ENCODE data around the gene FCN2. TPM values are rescaled to one million over a fixed set of nuclear protein-coding genes. Genes with fewer than 3 reads are reported as not detected.

The FCN2 gene
- total and polyA plus RNA-seq, 2 of the 4 experiments (the other 2 are of a cell fraction), result not detected

DNA sequence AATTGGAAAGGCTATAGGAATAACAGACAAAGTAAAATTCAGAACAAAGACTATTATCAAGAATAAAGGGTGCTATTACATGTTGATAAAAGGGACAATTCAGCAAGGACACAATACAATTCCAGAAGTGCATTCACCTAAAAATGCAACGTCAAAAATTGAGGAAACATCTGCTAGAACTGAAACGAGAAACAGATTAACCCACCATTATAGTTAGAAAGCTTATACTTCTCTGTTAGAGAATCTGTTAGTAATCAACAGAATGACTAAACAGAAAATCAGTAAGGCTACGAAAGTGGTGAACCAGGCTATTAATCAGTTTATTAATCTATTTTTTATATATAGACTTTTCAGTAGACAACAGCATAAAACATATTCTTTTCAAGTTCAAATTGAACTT is 22.3 kb downstream of the FCN2 start:
- H4K91ac ChIP-seq (ENCODE audit: insufficient read depth, low read depth, low read length), result no peak overlapping the region
- POLR2A ChIA-PET (ENCODE audit: unreplicated experiment), result no interaction called here
- DNase-seq (no peak), ATAC-seq (ENCODE audit: low read depth) (no peak)
- H3K9me1 ChIP-seq (ENCODE audit: insufficient read depth, low read length), result no peaks in the 10 kb centered on the region; the same call in 1 of the 2 replicates
- H3K36me3 ChIP-seq (ENCODE audit: control insufficient read depth, insufficient read depth, low read length), result no peaks in the 10 kb centered on the region
- H4K5ac ChIP-seq (ENCODE audit: low read depth, low read length), result no peak overlapping the region
- no TSS peak for BruUV-seq (replicated peaks)
- dilution Hi-C loops (cut with HindIII; ENCODE audit: low sequenced_read_pairs, unreplicated experiment), result no loop called here
- no peaks in the 10 kb centered on the region for H3K79me1 ChIP-seq (ENCODE audit: low read depth in 1 of 2, low read length in 2 of 2)
- no peak overlapping the region for H2AFZ ChIP-seq (replicated peaks; ENCODE audit: low read length, poor library complexity)
- TF ChIP-seq ELK1 (IDR thresholded peaks at IDR 0.05; ENCODE audit: borderline replicate concordance, low read depth, low read length) (no peak), MAFK (IDR thresholded peaks at IDR 0.05; ENCODE audit: low read depth, low read length) (no peak), SMC3 (IDR thresholded peaks at IDR 0.05; ENCODE audit: low read depth, low read length) (no peak), RAD21 (IDR thresholded peaks at IDR 0.05; ENCODE audit: low read length) (no peak), USF2 (IDR thresholded peaks at IDR 0.05; ENCODE audit: low read depth, low read length) (no peak), MXI1 (IDR thresholded peaks at IDR 0.05; ENCODE audit: borderline replicate concordance, low read depth, low read length) (no peak), POLR2A (IDR thresholded peaks at IDR 0.05; ENCODE audit: low read depth, low read length) (no peak), CEBPB (IDR thresholded peaks at IDR 0.05; ENCODE audit: low read depth, low read length) (no peak), FOS (IDR thresholded peaks at IDR 0.05; ENCODE audit: low read depth, low read length) (no peak), CHD1 (IDR thresholded peaks at IDR 0.05; ENCODE audit: low read depth, low read length) (no peak), BHLHE40 (IDR thresholded peaks at IDR 0.05; ENCODE audit: low read depth, low read length) (no peak)
- TF ChIP-seq, protein P1, sequence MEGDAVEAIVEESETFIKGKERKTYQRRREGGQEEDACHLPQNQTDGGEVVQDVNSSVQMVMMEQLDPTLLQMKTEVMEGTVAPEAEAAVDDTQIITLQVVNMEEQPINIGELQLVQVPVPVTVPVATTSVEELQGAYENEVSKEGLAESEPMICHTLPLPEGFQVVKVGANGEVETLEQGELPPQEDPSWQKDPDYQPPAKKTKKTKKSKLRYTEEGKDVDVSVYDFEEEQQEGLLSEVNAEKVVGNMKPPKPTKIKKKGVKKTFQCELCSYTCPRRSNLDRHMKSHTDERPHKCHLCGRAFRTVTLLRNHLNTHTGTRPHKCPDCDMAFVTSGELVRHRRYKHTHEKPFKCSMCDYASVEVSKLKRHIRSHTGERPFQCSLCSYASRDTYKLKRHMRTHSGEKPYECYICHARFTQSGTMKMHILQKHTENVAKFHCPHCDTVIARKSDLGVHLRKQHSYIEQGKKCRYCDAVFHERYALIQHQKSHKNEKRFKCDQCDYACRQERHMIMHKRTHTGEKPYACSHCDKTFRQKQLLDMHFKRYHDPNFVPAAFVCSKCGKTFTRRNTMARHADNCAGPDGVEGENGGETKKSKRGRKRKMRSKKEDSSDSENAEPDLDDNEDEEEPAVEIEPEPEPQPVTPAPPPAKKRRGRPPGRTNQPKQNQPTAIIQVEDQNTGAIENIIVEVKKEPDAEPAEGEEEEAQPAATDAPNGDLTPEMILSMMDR (conservative IDR thresholded peaks at IDR 0.05; ENCODE audit: low read depth, low read length), result no peak
- H2BK15ac ChIP-seq (ENCODE audit: low read depth, low read length), result no peak overlapping the region
- no peak overlapping the region for H2AK9ac ChIP-seq (replicated peaks; ENCODE audit: low read depth, low read length, poor library complexity)
- no peak overlapping the region for H3K4me2 ChIP-seq (ENCODE audit: low read depth, low read length)
- H3K4me3 ChIP-seq (ENCODE audit: insufficient read depth, low read depth, low read length), result no peak overlapping the region
- no peak overlapping the region for H3K27ac ChIP-seq (ENCODE audit: insufficient read depth, low read length)
- no peak overlapping the region for H2AK5ac ChIP-seq (ENCODE audit: low read depth, low read length)
- no peak overlapping the region for H3K4ac ChIP-seq (ENCODE audit: low read depth, low read length)
- intact Hi-C loops (cut with micrococcal nuclease), result no loop called here
- H3K27me3 ChIP-seq (ENCODE audit: control insufficient read depth, insufficient read depth, low read length), result peaks cover 16% of the 10 kb centered on the region
- in situ Hi-C loops (cut with MboI; ENCODE audit: low sequenced_read_pairs), result no loop called here
- no peak overlapping the region for H2BK5ac ChIP-seq (ENCODE audit: low read depth, low read length, poor library complexity, severe bottlenecking)
- H3K56ac ChIP-seq (ENCODE audit: extremely low read depth, insufficient read depth, low read length), result no peak overlapping the region
- no peak overlapping the region for H2BK120ac ChIP-seq (ENCODE audit: low read depth, low read length)
- H3K14ac ChIP-seq (replicated peaks; ENCODE audit: low read depth, low read length), result no peak overlapping the region
- H3K9me3 ChIP-seq (ENCODE audit: control insufficient read depth, insufficient read depth, low read length), result peaks cover 7% of the 10 kb centered on the region; the same call in 1 of the 2 replicates
- CTCF ChIA-PET, result no interaction called here
- no peaks in the 10 kb centered on the region for H4K20me1 ChIP-seq (ENCODE audit: insufficient read depth, low read length)
- H3K4me1 ChIP-seq (ENCODE audit: control insufficient read depth, insufficient read depth, low read length), result no peaks in the 10 kb centered on the region
- H3K9ac ChIP-seq (ENCODE audit: low read depth, low read length), result no peak overlapping the region
- no peak overlapping the region for H3K23ac ChIP-seq (ENCODE audit: low read depth, low read length)
- H3K18ac ChIP-seq (ENCODE audit: low read depth, low read length), result no peak overlapping the region
- WGBS, 2 experiments (ENCODE audit: extremely low coverage in 2 of 2, insufficient read length in 1 of 2), result no CpG with 5 or more reads among the region's 3 CpGs
- no peak overlapping the region for H2BK20ac ChIP-seq (ENCODE audit: low read depth, low read length)
- H4K8ac ChIP-seq (ENCODE audit: low read depth in 2 of 2, low read length in 2 of 2), result no peak overlapping the region

Data from IMR-90 (cell line).